H9 (cell line): ENCODE data around the gene NRXN3. TPM values are rescaled to one million over a fixed set of nuclear protein-coding genes. Genes with fewer than 3 reads are reported as not detected.

Experiments
- DNase-seq: peaks from one replicate; pipeline ENCODE4 v3.0.0-alpha.2; 2017
- H2AFZ ChIP-seq: one replicate; pipeline ENCODE4 v1.6.1; 2013; ENCODE audit warnings: mild to moderate bottlenecking, low read length, control low read depth, moderate library complexity
- H2AK5ac ChIP-seq: 2 replicates; pipeline ENCODE4 v1.6.1; 2013; ENCODE audit warnings: low read length, control low read depth, mixed read lengths; ENCODE audit not compliant: insufficient read length
- H2BK120ac ChIP-seq: one replicate; pipeline ENCODE4 v1.6.1; 2013; ENCODE audit warnings: low read depth, mild to moderate bottlenecking, low read length, control low read depth, inconsistent platforms; ENCODE audit not compliant: poor library complexity, severe bottlenecking
- H2BK12ac ChIP-seq: 2 replicates; pipeline ENCODE4 v1.6.1; 2013; ENCODE audit warnings: low read length, control low read depth, mixed read lengths, low read depth; ENCODE audit not compliant: insufficient read length
- H2BK15ac ChIP-seq: 2 replicates; pipeline ENCODE4 v1.6.1; 2013; ENCODE audit warnings: low read depth, low read length, control low read depth
- H2BK20ac ChIP-seq: one replicate; pipeline ENCODE4 v1.6.1; 2013; ENCODE audit warnings: low read depth, mild to moderate bottlenecking, low read length, control low read depth, inconsistent platforms; ENCODE audit not compliant: poor library complexity, severe bottlenecking
- H2BK5ac ChIP-seq: 2 replicates; pipeline ENCODE4 v1.6.1; 2013; ENCODE audit warnings: low read length, control low read depth, mixed read lengths; ENCODE audit not compliant: insufficient read length
- H3K14ac ChIP-seq: 2 replicates; pipeline ENCODE4 v1.6.1; 2013; ENCODE audit warnings: low read length, control low read depth; ENCODE audit not compliant: insufficient read depth
- H3K18ac ChIP-seq: 2 replicates; pipeline ENCODE4 v1.6.1; 2013; ENCODE audit warnings: low read depth, mild to moderate bottlenecking, mixed read lengths, low read length, control low read depth; ENCODE audit not compliant: insufficient read length
- H3K23ac ChIP-seq: 2 replicates; pipeline ENCODE4 v1.6.1; 2013; ENCODE audit warnings: low read length, control low read depth, mixed read lengths, low read depth; ENCODE audit not compliant: insufficient read length
- H3K23me2 ChIP-seq: 2 replicates; pipeline ENCODE4 v1.6.1; 2013; ENCODE audit warnings: low read depth, mild to moderate bottlenecking, mixed read lengths, low read length, control low read depth; ENCODE audit not compliant: insufficient read length, poor library complexity, severe bottlenecking
- H3K27ac ChIP-seq: 2 replicates; pipeline ENCODE4 v1.5.1; 2013; ENCODE audit warnings: low read length, control low read depth, mixed read lengths, low read depth; ENCODE audit not compliant: insufficient read length
- H3K27me3 ChIP-seq: 2 replicates; pipeline ENCODE4 v1.6.1; 2013; ENCODE audit warnings: low read length, control low read depth, inconsistent platforms; ENCODE audit not compliant: insufficient read depth
- H3K4ac ChIP-seq: 2 replicates; pipeline ENCODE4 v1.6.1; 2013; ENCODE audit warnings: low read depth, mild to moderate bottlenecking, control low read depth, inconsistent platforms, low read length, moderate library complexity
- H3K4me1 ChIP-seq: 2 replicates; pipeline ENCODE4 v1.6.1; 2013; ENCODE audit warnings: low read length, control low read depth, inconsistent platforms; ENCODE audit not compliant: insufficient read depth
- H3K4me2 ChIP-seq: 2 replicates; pipeline ENCODE4 v1.6.1; 2013; ENCODE audit warnings: low read length, control low read depth, mixed read lengths; ENCODE audit not compliant: insufficient read length, insufficient read depth
- H3K56ac ChIP-seq: 2 replicates; pipeline ENCODE4 v1.6.1; 2013; ENCODE audit warnings: low read depth, mild to moderate bottlenecking, mixed read lengths, low read length, control low read depth; ENCODE audit not compliant: insufficient read length
- H3K79me1 ChIP-seq: 2 replicates; pipeline ENCODE4 v1.6.1; 2013; ENCODE audit warnings: low read depth, mild to moderate bottlenecking, moderate library complexity, low read length, control low read depth, inconsistent platforms; ENCODE audit not compliant: insufficient read depth, poor library complexity, severe bottlenecking
- H3K79me2 ChIP-seq: 2 replicates; pipeline ENCODE4 v1.6.1; 2013; ENCODE audit warnings: low read length, control low read depth, inconsistent platforms; ENCODE audit not compliant: insufficient read depth
- H3K9ac ChIP-seq: 2 replicates; pipeline ENCODE4 v1.6.1; 2013; ENCODE audit warnings: low read length, control low read depth, mixed read lengths; ENCODE audit not compliant: insufficient read length; ENCODE audit errors: extremely low read depth
- H3K9me3 ChIP-seq: one replicate; pipeline ENCODE4 v1.6.1; 2013; ENCODE audit warnings: low read depth, low read length, inconsistent platforms; ENCODE audit not compliant: control insufficient read depth
- H3T11ph ChIP-seq: one replicate; pipeline ENCODE4 v1.6.1; 2013; ENCODE audit warnings: mild to moderate bottlenecking, low read length, control low read depth, inconsistent platforms
- H4K20me1 ChIP-seq: one replicate; pipeline ENCODE4 v1.6.1; 2013; ENCODE audit not compliant: control insufficient read depth, insufficient read length, insufficient read depth
- H4K5ac ChIP-seq: 2 replicates; pipeline ENCODE4 v1.6.1; 2013; ENCODE audit warnings: low read depth, mild to moderate bottlenecking, mixed read lengths, low read length, control low read depth; ENCODE audit not compliant: insufficient read length
- H4K8ac ChIP-seq: replicated peaks from 2 replicates; pipeline ENCODE4 v1.6.1; 2013; ENCODE audit warnings: low read length, control low read depth, mixed read lengths, low read depth; ENCODE audit not compliant: insufficient read length
- H4K91ac ChIP-seq: 2 replicates; pipeline ENCODE4 v1.6.1; 2013; ENCODE audit warnings: low read depth, mild to moderate bottlenecking, moderate library complexity, mixed read lengths, low read length, control low read depth; ENCODE audit not compliant: insufficient read length
- H3K27ac Mint-ChIP-seq, 3 experiments: 2 replicates in 2 of 3; 3 replicates in 1 of 3; pipeline ENCODE4 v1.8.0; 2020 to 2021; ENCODE audit warnings: mixed read lengths in 3 of 3, mild to moderate bottlenecking in 1 of 3, moderate library complexity in 1 of 3
- H3K27me3 Mint-ChIP-seq: 2 replicates; pipeline ENCODE4 v1.8.0; 2021; ENCODE audit warnings: low read depth, mild to moderate bottlenecking, moderate library complexity, mixed read lengths
- H3K36me3 Mint-ChIP-seq, 3 experiments: 2 replicates in 2 of 3; 3 replicates in 1 of 3; pipeline ENCODE4 v1.8.0; 2020 to 2021; ENCODE audit warnings: low read depth in 3 of 3, mixed read lengths in 3 of 3; ENCODE audit not compliant: insufficient read depth in 1 of 3
- H3K4me1 Mint-ChIP-seq, 2 experiments: 2 replicates each; pipeline ENCODE4 v1.8.0; 2020; ENCODE audit warnings: mixed read lengths in 2 of 2
- H3K4me3 Mint-ChIP-seq, 2 experiments: 2 replicates in 1 of 2; 3 replicates in 1 of 2; pipeline ENCODE4 v1.8.0; 2020 to 2021; ENCODE audit warnings: mild to moderate bottlenecking in 2 of 2, mixed read lengths in 2 of 2, moderate library complexity in 1 of 2
- H3K9me3 Mint-ChIP-seq, 2 experiments: 2 replicates in 1 of 2; 3 replicates in 1 of 2; pipeline ENCODE4 v1.8.0; 2020; ENCODE audit warnings: mild to moderate bottlenecking in 2 of 2, mixed read lengths in 2 of 2, moderate library complexity in 1 of 2
- WGBS: extraction: QIAGEN DNeasy Blood & Tissue Kit; methylation state at CpG from one replicate; pipeline ENCODE4 v1.1.7; 2013; ENCODE audit warnings: missing lambda C conversion rate, low lambda C conversion rate, mixed read lengths; ENCODE audit not compliant: insufficient read length; ENCODE audit errors: extremely low coverage; 5-methylcytosine and 5-hydroxymethylcytosine counted together
- total RNA-seq: library from RNA; stranded (reverse); gene quantifications from 2 replicates; pipeline ENCODE4 v1.2.1, GENCODE V29; 2021
- TF ChIP-seq, protein P1 (sequence below): fragments of 200-600 bp; sonication (generic); conservative IDR thresholded peaks from 3 replicates; pipeline ENCODE4 v1.8.0; 2021; ENCODE audit warnings: antibody characterized with exemption, mild to moderate bottlenecking

The NRXN3 gene
- total RNA-seq, 1 experiment from 2014 or later = 1.8 TPM

DNA sequence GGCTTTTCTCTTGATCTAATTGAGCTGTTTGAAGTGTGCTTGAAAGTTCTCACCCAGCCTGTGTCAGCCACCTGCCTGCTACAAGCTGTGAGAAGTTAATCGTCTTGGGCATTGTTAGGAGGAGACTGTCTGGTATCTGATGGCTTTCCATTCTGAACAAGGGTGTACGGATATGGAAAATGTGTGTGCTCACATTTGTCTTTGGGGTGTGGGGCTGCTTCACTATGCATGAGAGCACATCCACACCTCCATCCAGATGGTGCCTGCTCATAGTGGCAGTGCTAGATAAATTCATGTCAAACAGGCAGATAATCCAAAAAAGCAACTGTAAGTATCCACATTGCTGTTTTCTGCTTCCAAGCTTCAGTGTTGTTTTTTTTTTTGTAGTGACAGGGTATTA is 1578.9 kb downstream of the NRXN3 start:
- Histone ChIP-seq H3K79me1 (no peaks in the 10 kb centered on the region), H3K27me3 (no peaks in the 10 kb centered on the region), H2BK5ac (no peak overlapping the region), H2BK20ac (no peak overlapping the region), H4K8ac (no peak overlapping the region), H2AK5ac (no peak overlapping the region), H3K4me1 (no peaks in the 10 kb centered on the region), H4K5ac (no peak overlapping the region), H2AFZ (no peak overlapping the region), H2BK12ac (no peak overlapping the region), H3K14ac (no peak overlapping the region), H3K23me2 (no peaks in the 10 kb centered on the region), H3K56ac (no peak overlapping the region), H3K27ac (no peak overlapping the region), H3K79me2 (no peaks in the 10 kb centered on the region), H3K4me2 (no peak overlapping the region), H3K23ac (no peak overlapping the region), H4K20me1 (no peaks in the 10 kb centered on the region), H2BK15ac (no peak overlapping the region), H2BK120ac (no peak overlapping the region), H3K9me3 (no peaks in the 10 kb centered on the region), H3K18ac (no peak overlapping the region), H3T11ph (no peak overlapping the region), H3K9ac (no peak overlapping the region), H4K91ac (no peak overlapping the region), H3K4ac (no peak overlapping the region)
- Mint-ChIP-seq H3K27ac (no peak overlapping the region), H3K36me3 (no peaks in the 10 kb centered on the region; a peak in 1 of 7 replicates), H3K27me3 (no peaks in the 10 kb centered on the region), H3K4me3 (no peak overlapping the region), H3K9me3 (no peaks in the 10 kb centered on the region), H3K4me1 (no peaks in the 10 kb centered on the region)
- TF ChIP-seq, protein P1, sequence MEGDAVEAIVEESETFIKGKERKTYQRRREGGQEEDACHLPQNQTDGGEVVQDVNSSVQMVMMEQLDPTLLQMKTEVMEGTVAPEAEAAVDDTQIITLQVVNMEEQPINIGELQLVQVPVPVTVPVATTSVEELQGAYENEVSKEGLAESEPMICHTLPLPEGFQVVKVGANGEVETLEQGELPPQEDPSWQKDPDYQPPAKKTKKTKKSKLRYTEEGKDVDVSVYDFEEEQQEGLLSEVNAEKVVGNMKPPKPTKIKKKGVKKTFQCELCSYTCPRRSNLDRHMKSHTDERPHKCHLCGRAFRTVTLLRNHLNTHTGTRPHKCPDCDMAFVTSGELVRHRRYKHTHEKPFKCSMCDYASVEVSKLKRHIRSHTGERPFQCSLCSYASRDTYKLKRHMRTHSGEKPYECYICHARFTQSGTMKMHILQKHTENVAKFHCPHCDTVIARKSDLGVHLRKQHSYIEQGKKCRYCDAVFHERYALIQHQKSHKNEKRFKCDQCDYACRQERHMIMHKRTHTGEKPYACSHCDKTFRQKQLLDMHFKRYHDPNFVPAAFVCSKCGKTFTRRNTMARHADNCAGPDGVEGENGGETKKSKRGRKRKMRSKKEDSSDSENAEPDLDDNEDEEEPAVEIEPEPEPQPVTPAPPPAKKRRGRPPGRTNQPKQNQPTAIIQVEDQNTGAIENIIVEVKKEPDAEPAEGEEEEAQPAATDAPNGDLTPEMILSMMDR = no peak
- no peak for DNase-seq
- no CpG with 5 or more reads among the region's 2 CpGs for WGBS
